ENCODE data around the gene ART3.
A peak's percentile ranks its signal among the peaks of the same experiment; 100 is the strongest.
"Not testable (repeated sequence)": the region's sequence is repeated elsewhere in the genome, so short reads cannot be mapped to it uniquely, and the experiment has no call there.

ART3 gene, protein sequence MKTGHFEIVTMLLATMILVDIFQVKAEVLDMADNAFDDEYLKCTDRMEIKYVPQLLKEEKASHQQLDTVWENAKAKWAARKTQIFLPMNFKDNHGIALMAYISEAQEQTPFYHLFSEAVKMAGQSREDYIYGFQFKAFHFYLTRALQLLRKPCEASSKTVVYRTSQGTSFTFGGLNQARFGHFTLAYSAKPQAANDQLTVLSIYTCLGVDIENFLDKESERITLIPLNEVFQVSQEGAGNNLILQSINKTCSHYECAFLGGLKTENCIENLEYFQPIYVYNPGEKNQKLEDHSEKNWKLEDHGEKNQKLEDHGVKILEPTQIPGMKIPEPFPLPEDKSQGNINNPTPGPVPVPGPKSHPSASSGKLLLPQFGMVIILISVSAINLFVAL

DNA sequence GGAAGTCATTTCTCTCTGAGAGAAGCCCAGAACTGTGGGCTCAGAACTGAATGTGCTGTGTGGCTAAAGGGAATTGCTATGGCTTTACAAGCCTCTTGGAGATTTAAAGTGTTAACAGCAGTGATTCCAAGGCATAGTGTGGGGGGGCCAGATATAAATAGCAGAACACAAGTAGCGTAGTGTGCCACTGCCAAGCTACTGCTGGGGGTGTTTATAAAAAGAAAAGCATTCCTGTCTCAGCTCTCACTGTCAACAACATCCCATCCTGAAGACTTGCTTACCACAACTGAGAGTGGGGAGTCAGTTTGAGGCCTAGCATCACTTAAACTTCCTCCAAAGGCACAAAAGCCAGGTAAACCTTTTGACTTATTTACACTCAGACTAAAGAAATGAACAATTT, at the start of gene ART3:
TSS of gene ART3 (plus strand) at position 242 of the 400 bp plus-strand sequence. CDS start 1,181 bp downstream, outside the sequence.
- no peak for DNase-seq

DNA sequence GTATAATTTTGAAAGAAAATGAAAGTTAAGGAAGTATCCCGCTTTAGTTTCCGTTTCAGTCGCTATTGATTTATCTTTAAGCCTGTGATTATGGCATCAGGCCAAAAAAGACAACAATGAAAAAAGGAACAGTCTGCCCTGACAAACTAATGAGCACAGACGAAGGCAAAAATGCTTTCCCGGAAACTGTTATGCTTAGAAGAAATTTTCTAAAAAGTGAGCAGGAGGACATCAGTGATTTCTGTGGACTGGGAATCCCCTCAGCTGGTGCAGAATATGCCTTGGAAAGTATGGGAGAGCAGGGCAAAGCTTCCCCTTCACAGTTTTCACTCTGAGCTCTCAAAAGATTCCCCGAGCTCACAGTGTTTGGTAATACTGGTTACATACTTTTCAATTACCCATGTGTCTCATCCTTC, 46.2 kb upstream of the ART3 start:
- peak; percentile 89 to 99 (median 92) for DNase-seq

DNA sequence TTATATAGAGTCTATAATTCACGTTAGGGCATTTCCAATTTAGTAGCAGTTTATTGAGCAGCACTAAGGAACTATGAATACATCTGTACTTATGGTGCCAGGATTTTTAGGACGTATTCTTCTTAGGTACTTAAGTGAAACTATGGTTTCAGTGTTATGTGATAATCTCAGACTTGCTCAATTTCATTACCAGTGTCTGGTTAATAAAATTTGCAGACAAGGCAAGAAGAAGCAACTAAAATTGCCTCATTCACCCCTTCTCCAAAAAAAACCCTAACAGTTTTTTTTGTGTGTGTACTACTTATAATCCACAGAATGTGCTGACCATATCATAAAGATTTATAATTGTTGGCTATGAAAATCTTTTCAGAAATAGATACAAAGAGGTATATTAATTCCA, 45.2 kb upstream of the ART3 start:
- peak; percentile 52 to 89 (median 63) for DNase-seq

DNA sequence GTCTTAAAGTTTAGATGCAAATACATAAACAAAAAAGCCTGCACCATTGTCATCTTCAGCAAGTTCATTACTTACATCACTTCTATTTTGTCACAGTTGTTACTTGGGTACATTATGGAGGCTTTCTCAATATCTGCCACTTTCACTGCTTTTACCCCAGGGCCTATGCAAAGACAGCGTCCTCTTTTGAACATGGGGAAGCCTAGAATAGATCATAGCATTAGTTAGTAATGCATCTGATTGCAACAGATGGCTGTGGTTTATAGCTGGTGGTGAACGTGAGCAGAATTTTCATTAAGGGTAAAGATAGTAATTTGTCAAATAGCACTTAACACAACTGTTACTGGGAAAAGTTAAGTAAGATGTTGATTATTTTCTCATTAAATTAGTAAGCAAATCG, 39.4 kb upstream of the ART3 start:
- DNase-seq: peak; percentile 78 to 91 (median 88)

DNA sequence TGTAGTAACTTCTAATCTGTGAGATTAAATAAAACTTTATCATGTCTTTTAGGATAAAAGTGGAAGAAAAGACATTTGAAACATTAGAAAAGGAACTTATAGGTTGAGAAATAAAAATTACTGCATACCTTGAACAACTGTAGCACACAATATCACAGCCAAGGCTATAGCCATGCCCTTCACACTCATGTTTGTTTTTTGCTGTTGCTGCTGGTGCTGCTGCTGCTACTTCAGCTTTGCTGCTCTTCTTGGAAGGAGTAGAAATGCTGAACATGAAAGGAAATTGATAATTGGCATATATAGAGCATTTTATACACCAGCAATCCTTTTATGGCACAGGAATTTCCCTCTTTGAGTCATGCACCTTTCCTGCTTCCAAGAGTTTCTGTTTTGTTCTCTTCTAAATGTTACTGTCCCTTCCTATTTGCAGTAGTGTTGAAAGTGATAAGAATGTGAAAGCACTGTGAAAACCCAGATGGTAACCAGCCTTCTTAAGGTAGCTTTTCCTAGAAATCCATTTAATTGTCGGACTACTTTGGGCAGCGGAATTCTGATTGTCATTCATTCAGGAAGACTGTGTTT, 38.6 kb upstream of the ART3 start, which contains the start of gene CXCL11:
TSS of gene CXCL11 (minus strand) at position 272 of the 582 bp plus-strand sequence. CDS start at position 189, 83 bp downstream.
- DNase-seq: peak; percentile 71 to 95 (median 84)

DNA sequence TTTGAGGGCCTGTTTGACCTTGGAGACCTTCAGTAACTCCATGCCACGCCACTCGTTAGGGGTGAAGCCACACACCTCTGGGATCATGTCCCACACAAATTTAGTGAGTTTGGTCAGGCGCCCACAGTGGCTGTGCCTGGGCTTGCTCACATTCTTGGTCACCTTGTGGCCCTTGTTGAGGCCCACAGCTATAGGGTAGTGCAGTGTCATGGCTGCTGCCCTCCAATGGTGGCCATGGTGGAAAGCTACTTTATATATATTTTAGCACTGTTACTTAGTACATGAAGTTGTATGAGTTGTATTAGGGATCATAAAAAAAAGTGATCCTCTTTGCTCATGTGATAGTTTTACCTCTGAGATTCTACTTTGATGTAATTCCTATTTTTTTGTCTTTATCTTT, 37.7 kb upstream of the ART3 start:
- no peak for DNase-seq

DNA sequence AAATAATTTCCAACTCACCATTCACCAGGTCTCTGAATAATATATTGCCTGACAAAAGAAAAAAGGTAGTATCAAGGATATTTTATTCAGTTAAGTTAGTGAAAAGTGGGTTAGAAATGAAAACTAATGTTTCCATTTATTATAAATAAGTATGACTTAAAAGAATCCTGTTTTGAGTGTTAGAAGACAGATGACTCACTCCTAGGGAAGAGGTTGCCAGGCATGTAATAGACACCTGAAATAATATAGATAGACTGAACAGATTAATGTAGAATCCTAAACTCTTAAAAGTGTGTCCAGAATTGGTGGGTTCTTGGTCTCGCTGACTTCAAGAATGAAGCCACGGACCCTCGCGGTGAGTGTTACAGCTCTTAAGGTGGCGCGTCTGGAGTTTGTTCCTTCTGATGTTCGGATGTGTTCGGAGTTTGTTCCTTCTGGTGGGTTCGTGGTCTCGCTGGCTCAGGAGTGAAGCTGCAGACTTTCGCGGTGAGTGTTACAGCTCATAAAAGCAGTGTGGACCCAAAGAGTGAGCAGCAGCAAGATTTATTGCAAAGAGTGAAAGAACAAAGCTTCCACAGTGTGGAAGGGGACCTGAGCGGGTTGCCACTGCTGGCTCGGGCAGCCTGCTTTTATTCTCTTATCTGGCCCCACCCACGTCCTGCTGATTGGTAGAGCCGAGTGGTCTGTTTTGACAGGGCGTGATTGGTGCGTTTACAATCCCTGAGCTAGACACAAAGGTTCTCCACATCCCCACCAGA, 32.1 kb upstream of the ART3 start:
- not testable (repeated sequence) for DNase-seq

DNA sequence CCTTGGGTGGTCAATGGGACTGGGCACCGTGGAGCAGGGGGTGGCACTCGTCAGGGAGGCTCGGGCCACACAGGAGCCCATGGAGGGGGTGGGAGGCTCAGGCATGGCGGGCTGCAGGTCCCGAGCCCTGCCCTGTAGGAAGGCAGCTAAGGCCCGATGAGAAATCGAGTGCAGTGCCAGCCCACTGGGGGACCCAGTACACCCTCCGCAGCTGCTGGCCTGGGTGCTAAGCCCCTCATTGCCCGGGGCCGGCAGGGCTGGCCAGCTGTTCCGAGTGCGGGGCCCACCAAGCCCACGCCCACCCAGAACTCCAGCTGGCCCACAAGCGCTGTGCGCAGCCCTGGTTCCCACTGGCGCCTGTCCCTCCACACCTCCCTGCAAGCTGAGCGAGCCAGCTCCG, 31.2 kb upstream of the ART3 start:
- DNase-seq: not testable (repeated sequence)

DNA sequence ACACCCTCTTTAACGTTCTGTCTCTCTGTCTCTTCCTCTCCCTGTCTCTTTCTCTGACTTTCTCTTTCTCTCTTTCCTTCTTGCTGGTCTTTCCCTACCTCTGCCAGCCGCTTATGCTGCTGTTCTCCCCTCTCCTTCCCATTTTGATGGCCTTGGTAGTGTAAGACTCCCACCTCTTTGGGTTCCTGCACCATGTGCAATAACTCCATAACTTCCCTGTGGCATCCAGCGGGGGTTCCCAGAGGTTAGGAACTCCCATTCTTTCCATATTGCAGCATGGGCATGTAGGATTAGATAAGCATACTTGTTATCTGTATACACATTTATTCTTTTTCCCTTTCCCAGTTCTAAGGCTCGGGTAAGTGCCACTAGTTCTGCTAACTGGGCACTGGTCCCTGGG, 29.8 kb upstream of the ART3 start:
- peak in 1 of 3 donors; percentile 66 for DNase-seq

DNA sequence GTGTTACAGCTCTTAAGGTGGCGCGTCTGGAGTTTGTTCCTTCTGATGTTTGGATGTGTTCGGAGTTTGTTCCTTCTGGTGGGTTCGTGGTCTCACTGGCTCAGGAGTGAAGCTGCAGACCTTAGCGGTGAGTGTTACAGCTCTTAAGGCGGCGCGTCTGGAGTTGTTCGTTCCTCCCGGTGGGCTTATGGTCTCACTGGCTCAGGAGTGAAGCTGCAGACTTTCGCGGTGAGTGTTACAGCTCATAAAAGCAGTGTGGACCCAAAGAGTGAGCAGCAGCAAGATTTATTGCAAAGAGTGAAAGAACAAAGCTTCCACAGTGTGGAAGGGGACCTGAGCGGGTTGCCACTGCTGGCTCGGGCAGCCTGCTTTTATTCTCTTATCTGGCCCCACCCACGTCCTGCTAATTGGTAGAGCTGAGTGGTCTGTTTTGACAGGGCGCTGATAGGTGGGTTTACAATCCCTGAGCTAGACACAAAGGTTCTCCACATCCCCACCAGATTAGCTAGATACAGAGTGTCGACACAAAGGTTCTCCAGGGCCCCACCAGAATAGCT, 24.6 kb upstream of the ART3 start:
- DNase-seq: not testable (repeated sequence)

DNA sequence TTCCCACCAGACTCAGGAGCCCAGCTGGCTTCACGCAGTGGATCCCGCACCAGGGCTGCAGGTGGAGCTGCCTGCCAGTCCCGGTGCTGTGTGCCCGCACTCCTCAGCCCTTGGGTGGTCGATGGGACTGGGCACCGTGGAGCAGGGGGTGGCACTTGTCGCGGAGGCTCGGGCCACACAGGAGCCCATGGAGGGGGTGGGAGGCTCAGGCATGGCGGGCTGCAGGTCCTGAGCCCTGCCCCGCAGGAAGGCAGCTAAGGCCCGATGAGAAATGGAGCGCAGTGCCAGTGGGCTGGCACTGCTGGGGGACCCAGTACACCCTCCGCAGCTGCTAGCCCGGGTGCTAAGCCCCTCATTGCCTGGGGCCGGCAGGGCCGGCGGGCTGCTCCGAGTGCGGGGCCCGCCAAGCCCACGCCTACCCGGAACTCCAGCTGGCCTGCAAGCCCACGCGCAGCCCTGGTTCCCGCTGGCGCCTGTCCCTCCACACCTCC, 23.9 kb upstream of the ART3 start:
- DNase-seq: not testable (repeated sequence)

DNA sequence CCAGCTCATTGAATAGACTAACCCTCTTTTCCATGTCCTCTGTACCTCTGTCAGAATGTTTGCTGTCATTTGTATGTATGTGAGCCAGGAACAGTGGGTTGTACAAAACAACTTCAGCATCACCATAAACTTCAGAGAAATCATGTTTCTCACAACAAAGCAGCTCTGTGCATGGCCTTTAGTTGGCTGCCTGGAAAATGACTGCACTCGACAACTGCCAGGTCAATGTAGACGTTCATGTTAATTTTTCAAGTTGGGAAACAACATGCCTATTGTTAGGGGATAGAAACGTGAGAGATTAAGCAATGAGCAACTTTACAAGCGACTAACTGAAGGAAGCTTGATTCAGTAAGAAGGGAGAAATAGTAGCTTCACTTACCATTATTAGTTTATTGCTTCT, 20.8 kb upstream of the ART3 start:
- DNase-seq: no peak

DNA sequence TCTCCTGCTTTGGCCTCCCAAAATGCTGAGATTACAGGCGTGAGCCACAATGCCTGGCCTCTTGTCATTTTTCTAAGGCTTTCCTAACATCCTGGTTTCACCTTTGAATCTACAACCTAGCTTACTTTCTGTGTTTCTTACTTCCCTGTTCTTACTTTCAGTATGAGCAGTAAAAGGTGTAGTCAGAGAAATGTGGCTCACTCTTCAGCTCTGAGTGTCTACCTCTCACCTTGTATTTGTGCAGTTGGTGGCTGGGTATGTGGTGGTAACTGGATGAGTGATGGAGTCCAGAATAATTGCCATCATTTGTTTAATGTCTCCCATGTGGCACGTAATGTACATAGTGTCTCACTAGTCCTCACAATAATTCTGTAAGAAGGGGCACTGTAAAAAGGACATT, 19.5 kb upstream of the ART3 start:
- DNase-seq: no peak

DNA sequence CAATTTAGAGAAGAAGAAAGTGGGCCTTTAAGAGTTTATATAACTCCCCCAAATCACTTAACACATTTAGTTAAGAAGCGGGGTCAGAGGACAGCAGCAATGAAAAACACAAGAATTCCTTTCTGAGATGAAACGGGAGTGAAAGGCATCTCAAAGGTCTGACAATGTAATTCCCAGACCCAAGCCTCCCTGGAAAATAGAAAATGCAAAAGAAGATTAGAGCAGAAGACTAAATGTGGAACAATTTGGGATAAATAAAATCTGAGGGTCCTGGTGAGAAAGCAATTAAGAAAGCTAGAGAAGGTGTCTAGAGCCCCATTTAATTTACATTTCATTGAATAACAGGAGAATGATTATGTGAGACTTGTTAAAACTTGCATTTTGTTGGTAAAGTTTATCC, 19.1 kb upstream of the ART3 start:
- DNase-seq: no peak

DNA sequence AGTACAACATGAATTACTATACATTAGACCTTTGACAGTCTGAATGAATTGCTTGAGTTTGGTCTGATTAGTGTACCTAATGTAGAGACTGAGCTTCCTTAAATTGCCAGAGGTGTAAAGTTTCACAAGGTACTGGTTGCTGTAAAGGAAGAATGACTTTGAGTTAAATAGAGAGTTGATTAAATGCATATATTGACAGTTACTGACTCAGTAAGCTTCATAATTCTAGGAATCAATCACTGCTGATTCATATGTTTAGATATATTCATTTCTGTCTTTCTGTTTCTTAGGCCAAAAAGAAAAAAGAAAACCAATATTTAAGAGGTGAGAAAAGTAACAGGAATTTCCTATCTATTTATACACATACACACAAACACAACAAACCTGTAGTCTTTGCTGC, 16.2 kb upstream of the ART3 start:
- peak in 1 of 3 donors; percentile 30 for DNase-seq

DNA sequence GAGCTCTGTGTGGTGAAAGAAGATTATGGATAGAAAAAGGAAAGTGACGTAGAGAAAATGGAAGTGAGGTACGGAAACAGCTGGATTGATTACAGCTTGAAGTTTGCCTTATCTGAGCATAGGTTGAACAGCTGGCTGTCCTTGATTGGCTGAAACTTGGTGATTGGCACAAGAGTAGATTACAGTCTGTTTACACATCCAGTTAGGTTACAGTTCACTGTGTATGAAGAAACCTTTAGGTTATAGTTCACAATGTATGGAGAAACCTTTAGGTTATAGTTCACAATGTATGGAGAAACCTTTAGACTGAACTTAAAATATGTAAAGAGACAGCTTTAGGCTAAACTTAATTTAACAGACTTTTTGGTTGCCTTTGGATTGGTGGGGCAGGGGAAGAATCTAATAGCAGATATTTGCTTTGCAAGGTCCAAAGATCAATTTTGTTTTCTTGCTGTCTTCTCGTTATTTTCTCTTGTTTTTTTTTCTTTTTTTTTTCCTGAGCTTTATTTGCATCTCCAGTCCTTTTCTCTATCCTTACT, 15.6 kb upstream of the ART3 start:
- peak; percentile 53 to 79 (median 73) for DNase-seq

DNA sequence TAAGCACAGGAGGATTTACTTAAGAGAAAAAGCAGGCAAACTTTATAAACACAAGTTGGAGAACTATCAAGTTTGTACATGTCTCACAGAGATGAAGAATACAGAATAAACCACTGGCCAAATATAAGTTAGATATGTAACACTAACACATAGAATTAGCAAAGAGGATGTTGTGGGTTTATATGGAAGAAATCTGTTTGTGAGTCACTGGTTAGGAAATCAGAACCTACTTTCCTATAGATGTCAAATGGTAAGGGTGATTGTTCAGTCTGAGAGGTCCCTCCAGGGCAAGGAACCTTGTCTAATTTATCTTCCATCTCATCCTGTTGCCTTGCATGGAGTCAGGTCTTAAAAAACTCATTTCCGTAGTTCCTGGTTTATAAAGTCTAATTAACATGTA, 14.8 kb upstream of the ART3 start:
- peak; percentile 66 to 94 (median 91) for DNase-seq

DNA sequence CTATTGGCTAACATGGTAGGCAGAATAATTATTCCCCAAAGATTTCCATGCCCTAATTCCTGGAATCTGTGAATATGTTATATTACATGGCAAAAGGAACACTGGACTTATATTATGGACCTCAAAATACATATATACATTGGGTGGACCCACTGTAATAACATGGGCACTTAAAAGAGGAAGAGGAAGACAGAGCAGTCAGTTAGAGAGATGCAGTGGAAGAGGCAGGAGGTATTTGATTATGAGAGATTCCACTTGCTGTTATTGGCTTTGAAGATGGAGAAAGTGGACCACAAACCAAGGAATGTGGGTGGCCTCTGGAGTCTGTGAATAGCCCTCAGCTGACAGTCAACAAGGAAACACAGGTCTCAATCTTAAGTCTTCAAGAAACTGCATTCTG, 14.0 kb upstream of the ART3 start:
- DNase-seq: peak in 2 of 3 donors; percentile 32 to 40

DNA sequence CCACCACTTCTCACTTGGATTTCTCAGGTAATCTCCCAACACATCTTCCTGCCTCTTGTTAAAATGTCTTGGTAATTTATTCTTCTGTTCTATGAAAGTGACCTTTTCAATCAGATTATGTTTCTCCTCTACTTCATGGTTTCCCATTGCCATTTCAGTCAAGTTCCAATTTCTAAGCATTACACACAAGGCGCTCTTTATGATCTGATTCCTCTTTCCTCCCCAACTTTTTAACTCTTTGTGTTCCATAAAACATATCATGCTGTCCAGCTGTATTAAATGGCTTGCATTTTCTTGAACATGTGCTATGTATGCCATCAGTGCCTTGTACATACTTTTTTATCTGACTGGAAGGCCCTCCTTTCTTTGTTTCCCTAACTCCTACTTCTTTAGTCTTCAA, 13.1 kb upstream of the ART3 start:
- DNase-seq: no peak

DNA sequence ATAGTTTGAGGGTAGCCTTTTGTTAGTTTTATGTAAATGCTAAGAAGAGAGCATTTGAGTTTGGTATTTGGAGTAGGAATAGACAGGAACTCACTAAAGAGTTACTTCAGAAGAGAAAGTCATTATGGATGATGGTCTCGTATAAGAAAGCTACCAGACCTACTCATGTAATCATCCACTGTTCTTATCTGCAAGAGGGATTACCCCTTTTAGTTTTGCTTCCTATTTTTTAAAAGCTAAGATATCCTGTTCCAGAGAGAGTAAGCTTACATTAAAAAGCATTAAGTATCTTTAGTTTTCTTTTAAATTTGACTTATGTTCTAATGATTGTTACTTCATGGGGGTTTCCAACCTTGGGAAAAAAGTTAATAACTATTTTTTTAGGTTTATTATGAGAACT, 12.5 kb upstream of the ART3 start:
- peak; percentile 53 to 91 (median 81) for DNase-seq

DNA sequence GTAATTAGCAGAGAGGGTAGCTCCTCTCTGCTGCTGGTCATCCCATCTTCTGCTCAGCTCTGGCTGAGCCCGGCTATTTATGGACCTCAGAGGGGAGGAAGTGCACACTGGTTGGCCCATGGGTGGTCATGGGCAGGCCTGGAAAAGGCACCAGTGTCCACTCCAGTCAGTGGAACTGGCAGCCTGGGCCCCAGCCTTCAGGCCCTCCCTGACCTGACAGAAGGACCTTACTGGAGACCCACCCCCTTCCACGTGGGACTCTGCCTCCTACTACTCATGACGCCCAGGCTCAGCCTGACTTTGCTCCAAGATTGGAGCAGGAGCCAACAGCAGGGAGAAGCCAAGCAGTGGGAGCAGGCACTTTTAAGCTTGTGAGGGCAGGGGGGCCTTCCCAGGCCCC, 8.0 kb upstream of the ART3 start:
- no peak for DNase-seq

DNA sequence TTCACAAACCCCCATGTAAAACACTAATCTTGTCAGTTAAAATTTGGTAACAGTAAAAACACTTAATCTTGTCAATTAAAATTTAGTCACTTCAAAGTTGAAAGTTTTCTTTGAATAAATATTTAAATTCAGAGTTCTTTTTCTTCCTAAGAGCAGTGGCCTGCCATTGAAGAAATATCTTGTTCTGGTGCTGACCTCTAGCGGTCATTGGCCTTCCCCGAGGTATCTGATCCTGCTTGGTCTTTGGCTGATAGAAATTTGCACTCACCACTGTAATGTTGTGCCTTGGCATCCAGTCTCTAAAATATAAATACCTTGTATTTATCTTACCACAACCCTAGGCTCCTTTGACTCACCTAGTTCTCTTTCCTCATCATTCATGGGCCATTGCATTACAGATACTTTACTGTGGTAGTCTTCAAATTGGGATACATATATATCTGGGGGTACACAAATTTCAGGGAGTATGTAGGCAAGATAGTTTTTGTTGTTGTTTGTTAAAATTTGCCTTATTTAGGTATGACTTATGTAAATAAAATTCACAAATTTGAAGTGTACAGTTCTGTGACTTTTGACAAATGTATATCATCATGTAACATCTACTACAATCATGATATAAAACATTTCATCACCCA, 6.7 kb upstream of the ART3 start:
- peak; percentile 90 to 94 (median 92) for DNase-seq

All from suppressor macrophage treated with lipopolysaccharide for 1 hour (primary cell).